ENCODE measurements around the gene CHCHD6.

CHCHD6 gene

DNA sequence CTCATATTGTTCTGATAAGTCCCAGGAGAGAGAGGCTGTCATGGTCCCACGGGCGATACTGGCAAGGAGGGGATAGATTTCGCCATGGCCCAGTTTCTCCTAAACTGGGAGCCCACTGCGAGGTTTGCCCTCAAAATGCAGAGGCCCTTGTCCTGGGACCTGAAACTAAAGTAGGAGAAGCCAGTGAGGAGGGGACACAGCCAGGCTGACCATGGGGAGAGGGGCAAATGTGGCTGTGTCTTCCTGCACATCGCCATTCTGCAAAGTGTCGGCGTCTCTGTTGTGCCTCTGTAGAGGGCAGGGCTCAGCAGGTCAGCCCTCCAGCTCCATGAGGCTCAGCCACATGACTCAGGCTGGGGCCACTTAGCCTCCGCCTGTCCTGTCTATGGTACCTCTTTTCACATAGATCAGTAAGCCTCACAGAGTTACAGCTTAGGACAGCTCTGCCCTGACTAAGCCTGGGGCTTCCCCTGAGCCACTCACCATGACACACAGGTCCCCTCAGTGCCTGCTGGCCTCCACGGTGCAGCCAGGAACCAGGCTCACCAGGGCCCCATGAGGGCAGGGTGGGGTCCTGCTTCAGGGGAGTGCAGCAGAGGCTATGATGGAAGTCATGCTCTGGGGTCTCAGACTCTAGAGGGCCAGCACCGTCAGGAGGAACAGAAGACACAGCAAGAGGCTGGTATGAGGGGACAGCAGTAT lies 250.3 kb downstream of the CHCHD6 start:
- TF ChIP-seq JUND (IDR thresholded peaks at IDR 0.05; ENCODE audit: low read depth), result no peak
- DNase-seq (ENCODE audit: low read depth in 1 of 2, low spot score in 1 of 2), result no peak
- in situ Hi-C loops (cut with HindIII; ENCODE audit: low pct_unique_long_range_greater_than_20kb, low sequenced_read_pairs), result no loop called here

GRCh38 chr3:126955004-126955790 lies 251.2 kb downstream of the CHCHD6 start:
- no peak for TF ChIP-seq JUND (IDR thresholded peaks at IDR 0.05; ENCODE audit: low read depth)
- in situ Hi-C loops (cut with HindIII; ENCODE audit: low pct_unique_long_range_greater_than_20kb, low sequenced_read_pairs), result no loop called here
- no peak for DNase-seq (ENCODE audit: low read depth in 1 of 2, low spot score in 1 of 2)

DNA sequence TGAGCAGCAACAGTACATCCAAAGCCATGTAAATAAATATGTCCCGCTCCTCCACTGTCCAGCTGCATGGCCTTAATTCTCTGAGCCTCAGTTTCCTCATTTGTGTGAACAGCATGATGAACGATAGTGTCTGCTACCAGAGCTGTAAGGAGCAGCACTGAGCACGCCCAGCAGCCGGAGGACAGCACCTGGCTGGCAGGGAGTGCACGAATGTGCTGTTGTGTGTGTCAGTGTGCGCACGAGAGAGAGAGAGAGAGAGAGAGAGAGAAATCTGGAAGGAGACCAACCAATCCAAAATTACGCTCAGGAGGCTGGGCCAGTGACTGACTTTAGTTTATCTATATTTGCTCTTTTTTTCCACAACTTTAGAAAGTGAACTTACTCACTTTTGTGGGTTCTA lies 252.3 kb downstream of the CHCHD6 start:
- in situ Hi-C loops (cut with HindIII; ENCODE audit: low pct_unique_long_range_greater_than_20kb, low sequenced_read_pairs), result no loop called here
- DNase-seq (ENCODE audit: low read depth in 1 of 2, low spot score in 1 of 2), result no peak
- no peak for TF ChIP-seq JUND (IDR thresholded peaks at IDR 0.05; ENCODE audit: low read depth)

DNA sequence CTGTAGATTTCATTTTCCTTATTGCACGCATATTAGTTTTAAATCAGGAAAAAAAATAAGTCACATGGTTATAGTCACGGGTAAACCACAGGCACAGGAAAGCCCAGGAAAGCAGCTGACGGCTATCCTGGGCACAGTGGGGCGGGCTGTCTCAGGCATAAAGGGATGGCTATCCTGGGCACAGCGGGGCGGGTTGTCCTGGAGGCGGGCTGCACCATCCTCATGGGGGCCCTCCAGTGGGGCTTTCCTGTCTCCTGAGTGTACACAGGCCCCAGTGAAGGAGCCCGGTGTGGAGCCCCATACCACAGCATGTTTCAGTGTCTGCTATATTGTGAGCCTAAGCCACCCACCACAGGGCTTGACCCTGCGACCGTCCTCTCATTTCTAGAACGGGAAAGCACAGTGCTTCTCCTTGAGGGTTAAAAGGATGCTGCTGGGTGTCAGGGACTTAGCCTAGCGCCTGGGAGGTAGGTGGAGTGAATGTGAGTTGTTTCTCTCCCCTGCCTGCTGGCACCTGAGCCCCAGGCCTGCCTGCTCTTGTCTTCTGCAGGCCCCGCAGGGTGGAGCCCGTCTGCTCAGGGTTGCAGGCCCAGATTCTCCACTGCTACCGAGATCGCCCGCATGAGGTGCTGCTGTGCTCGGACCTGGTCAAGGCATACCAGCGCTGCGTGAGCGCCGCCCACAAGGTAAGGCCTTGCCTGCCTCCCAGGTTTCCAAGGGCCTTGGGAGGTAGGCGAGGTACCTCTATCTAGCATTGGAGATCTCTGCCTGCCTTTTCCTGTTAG lies 253.0 kb downstream of the CHCHD6 start:
- in situ Hi-C loops (cut with HindIII; ENCODE audit: low pct_unique_long_range_greater_than_20kb, low sequenced_read_pairs), result no loop called here
- no peak for TF ChIP-seq JUND (IDR thresholded peaks at IDR 0.05; ENCODE audit: low read depth)
- no peak for DNase-seq (ENCODE audit: low read depth in 1 of 2, low spot score in 1 of 2)

DNA sequence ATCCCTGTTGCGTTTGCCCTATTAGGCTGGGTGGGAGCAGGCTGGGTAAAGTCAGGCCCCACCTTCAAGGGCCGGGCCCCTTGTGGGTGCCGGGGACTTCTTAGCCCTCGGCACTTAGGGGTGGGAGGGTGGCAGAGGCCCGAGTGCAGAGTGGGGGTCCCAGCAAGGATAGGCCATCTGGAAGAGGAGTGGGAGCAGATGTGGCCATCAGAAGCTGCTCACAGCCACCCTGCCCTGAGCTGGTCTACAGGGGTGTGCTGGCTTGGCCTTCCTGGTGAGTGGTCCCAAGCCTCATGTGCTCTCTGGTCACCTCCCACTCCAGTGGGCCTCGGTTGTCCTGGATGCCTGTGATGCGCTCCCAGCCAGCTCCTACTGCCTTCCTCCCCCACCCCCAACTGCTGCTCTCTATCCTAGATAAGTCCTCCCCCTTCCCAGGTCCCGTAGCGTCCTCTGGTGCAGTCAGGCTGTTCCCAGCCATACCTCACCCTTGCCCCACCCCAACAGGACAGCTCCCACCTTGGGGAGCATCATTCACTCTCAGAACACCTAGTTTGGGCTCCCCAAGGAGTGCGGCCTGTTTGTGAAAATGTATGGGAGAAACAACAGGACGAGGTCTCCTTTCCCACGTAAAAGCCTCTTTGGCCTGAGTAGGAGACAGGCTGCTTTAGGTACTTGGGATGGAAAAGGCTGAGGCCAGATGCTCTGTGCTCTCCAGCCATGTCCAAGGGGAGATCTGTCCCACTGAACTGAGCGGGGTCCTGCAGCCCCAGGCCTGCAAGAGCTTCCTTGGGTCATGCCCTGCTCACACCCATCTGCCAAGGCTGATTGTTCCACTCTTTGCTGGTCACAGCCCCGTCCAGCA lies 254.0 kb downstream of the CHCHD6 start:
- no peak for TF ChIP-seq JUND (IDR thresholded peaks at IDR 0.05; ENCODE audit: low read depth)
- no peak for DNase-seq (ENCODE audit: low read depth in 1 of 2, low spot score in 1 of 2)
- in situ Hi-C loops (cut with HindIII; ENCODE audit: low pct_unique_long_range_greater_than_20kb, low sequenced_read_pairs), result no loop called here

DNA sequence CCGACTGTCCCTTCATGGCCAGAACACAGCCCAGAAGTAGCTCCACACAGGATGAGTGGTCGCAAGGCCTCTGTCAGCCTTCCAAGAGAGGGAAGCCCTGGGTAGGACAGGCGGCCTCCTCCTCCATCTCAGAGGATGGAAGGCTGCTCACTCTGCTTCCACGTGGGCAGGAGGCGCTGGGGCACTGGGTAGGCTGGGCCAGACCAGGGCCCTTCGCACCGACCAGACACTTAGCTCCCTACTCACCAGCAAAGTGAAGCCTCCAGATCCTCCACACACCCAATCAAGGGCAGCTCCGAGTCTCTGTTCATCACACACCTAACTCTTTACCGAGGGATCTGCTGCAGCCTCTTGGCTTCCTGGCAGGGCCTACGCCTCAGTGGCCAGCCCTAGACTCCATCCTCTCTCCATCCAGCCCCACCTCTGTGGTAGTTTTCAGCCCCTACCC lies 254.6 kb downstream of the CHCHD6 start:
- no peak for DNase-seq (ENCODE audit: low read depth in 1 of 2, low spot score in 1 of 2)
- in situ Hi-C loops (cut with HindIII; ENCODE audit: low pct_unique_long_range_greater_than_20kb, low sequenced_read_pairs), result no loop called here
- TF ChIP-seq JUND (IDR thresholded peaks at IDR 0.05; ENCODE audit: low read depth), result no peak

DNA sequence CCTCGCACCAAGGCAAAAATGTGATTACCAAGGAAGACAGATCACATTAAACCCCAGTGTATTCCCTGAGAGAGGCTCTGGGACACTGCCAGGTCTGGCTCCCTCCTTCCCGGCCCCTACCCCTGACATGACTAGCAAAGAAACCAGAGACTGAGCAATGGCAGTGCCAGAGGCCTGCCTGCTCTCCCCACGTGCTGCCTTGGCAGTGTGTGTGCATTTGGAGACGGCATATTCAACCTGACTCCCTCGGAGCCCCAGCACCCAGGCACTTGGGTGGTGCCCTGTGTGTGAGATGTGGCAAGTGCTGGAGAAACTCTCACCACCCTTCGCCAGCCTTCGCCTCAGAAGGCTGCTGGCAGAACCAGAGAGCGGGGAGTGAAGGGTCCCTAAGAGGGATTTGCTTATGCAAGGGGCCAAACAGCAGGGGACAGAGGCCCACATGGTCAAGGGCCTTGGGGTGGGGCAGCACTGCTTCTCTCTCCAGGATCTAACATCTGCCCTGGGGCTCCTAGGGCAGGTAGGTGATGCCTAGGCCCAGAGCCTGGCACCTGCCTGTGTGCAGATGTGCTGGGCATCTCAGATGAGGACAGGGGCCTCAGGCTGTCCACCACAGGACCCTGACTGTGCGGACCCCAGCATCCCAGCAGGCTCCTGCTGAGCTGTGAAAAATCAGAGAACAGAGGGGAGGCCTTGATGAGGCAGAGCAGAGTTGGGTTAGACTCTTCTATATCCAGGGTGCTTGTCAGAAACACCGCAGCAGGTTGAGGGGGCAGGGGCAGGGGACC lies 255.3 kb downstream of the CHCHD6 start:
- no peak for DNase-seq (ENCODE audit: low read depth in 1 of 2, low spot score in 1 of 2)
- in situ Hi-C loops (cut with HindIII; ENCODE audit: low pct_unique_long_range_greater_than_20kb, low sequenced_read_pairs), result no loop called here
- no peak for TF ChIP-seq JUND (IDR thresholded peaks at IDR 0.05; ENCODE audit: low read depth)

- peak; percentile 69 to 72 for DNase-seq (ENCODE audit: low read depth in 1 of 2, low spot score in 1 of 2)
- in situ Hi-C loops (cut with HindIII; ENCODE audit: low pct_unique_long_range_greater_than_20kb, low sequenced_read_pairs), result no loop called here
- no peak for TF ChIP-seq JUND (IDR thresholded peaks at IDR 0.05; ENCODE audit: low read depth)
Observed at GRCh38 chr3:126959921-126960603, 256.0 kb downstream of the CHCHD6 start.

GRCh38 chr3:126960604-126960995 lies 256.6 kb downstream of the CHCHD6 start:
- no peak for DNase-seq (ENCODE audit: low read depth in 1 of 2, low spot score in 1 of 2)
- in situ Hi-C loops (cut with HindIII; ENCODE audit: low pct_unique_long_range_greater_than_20kb, low sequenced_read_pairs), result no loop called here
- no peak for TF ChIP-seq JUND (IDR thresholded peaks at IDR 0.05; ENCODE audit: low read depth)

DNA sequence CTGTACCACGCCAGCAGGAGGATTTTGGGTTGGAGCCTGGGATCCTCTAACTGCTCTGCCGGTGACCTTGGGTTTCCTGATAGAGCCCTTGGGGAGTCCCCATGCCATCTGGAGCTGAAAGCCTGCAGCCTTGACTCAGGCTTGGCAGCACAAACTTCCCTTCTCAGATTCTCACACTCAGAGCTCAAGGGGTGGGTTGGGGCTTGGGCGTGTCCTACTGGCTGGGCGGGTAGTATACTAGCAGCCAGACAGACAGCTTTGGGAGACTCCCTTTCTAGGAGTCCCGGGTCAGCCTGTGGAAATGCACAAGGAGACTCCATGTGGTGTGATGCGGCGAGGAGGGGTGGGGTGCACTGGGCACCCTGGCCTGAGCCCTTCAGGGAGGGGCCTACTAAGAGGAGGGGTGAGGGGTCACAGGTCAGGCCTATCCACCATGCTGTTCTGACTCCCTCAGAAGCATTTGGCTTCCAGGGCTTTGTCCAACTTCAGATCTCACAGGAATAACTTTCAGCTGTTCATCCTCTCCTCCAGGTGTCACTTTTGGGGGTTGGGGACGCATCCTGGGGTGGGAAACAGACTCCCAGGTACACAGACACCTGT lies 257.3 kb downstream of the CHCHD6 start:
- DNase-seq (ENCODE audit: low read depth in 1 of 2, low spot score in 1 of 2), result peak in 1 of 2 experiments; percentile 51
- in situ Hi-C loops (cut with HindIII; ENCODE audit: low pct_unique_long_range_greater_than_20kb, low sequenced_read_pairs), result no loop called here
- TF ChIP-seq JUND (IDR thresholded peaks at IDR 0.05; ENCODE audit: low read depth), result no peak
